Tibial artery (tissue), 4 donors: ENCODE data around the gene TEKT5.

Experiments
- DNase-seq, 2 donors: peaks; one replicate each; pipeline ENCODE4 v3.0.0-alpha.2; 2019
- H3K27ac ChIP-seq, 2 donors: fragments of 200-600 bp; sonication (generic) in 1 of 2; 1 replicate in 1 of 2; 2 replicates in 1 of 2; pipeline ENCODE4 v1.5.1; 2018 to 2019; ENCODE audit warnings: mild to moderate bottlenecking in 1 of 2
- H3K27me3 ChIP-seq, 2 donors: fragments of 200-600 bp; sonication (generic) in 1 of 2; one replicate each; pipeline versions ENCODE4 v1.5.1 to v1.6.0; 2016 to 2019
- H3K36me3 ChIP-seq, 3 donors: fragments of 200-600 bp; sonication (generic) in 2 of 3; one replicate each; pipeline ENCODE4 v1.5.1; 2016 to 2019; ENCODE audit warnings: mild to moderate bottlenecking in 2 of 3
- H3K4me1 ChIP-seq, 4 donors: fragments of 200-600 bp; sonication (generic) in 2 of 4; 1 replicate in 3 of 4; 2 replicates in 1 of 4; pipeline ENCODE4 v1.5.1; 2016 to 2019
- H3K4me3 ChIP-seq, 2 donors: fragments of 200-600 bp; sonication (generic) in 1 of 2; 1 replicate in 1 of 2; 2 replicates in 1 of 2; pipeline ENCODE4 v1.5.1; 2018 to 2019; ENCODE audit warnings: mild to moderate bottlenecking in 2 of 2
- H3K9me3 ChIP-seq, 3 donors: fragments of 200-600 bp; sonication (generic) in 1 of 3; one replicate each; pipeline ENCODE4 v1.5.1; 2016 to 2019
- intact Hi-C: fragments of 100-400 bp; cut with DNase I; formaldehyde crosslinking; loops from one replicate; pipeline ENCODE4 v1.15.0; 2023; ENCODE audit warnings: low total_unique reads
- TF ChIP-seq, protein P1 (sequence below), 2 experiments: fragments of 200-600 bp in 1 of 2; fragments of 450-650 bp in 1 of 2; IDR thresholded peaks; one replicate each; pipeline ENCODE4 v1.5.1; 2017 to 2019; ENCODE audit warnings: antibody characterized with exemption in 2 of 2, mild to moderate bottlenecking in 1 of 2, moderate library complexity in 1 of 2

TEKT5 gene

DNA sequence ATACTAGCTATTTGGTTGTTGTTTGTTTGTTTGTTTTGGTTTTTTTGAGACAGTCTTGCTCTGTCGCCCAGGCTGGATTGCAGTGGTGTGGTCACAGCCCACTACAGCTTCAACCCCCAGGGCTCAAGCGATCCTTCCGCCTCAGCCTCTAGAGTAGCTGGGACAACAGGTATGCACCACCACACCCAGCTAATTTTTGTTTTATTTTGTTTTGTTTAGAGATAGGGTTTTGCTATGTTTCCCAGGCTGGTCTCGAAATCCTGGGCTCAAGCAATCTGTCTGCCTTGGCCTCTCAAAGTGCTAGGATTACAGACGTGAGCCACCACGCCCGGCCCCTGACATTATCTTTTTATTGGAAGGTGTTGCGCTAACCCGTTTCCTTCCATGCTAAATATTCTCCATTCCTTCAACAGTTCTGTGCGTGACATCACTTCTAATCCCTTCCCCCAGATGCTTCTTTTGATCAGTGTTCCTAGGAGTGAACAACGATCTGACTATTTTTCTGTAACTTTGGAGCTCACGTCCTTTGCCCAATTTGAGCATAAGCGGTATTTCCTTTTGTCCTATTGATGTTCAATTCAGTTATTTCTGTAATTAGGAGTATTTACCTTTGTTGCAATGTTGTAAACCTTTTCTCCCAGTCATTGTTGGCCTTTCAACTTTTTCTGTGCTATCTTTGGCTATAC lies 84.1 kb downstream of the TEKT5 start:
- no peak for DNase-seq
- Histone ChIP-seq H3K4me1 (no peaks in the 10 kb centered on the region), H3K27me3 (no peaks in the 10 kb centered on the region), H3K4me3 (no peak overlapping the region), H3K36me3 (no peaks in the 10 kb centered on the region), H3K9me3 (no peaks in the 10 kb centered on the region), H3K27ac (no peak overlapping the region)
- intact Hi-C loops, result no loop called here
- TF ChIP-seq, protein P1, sequence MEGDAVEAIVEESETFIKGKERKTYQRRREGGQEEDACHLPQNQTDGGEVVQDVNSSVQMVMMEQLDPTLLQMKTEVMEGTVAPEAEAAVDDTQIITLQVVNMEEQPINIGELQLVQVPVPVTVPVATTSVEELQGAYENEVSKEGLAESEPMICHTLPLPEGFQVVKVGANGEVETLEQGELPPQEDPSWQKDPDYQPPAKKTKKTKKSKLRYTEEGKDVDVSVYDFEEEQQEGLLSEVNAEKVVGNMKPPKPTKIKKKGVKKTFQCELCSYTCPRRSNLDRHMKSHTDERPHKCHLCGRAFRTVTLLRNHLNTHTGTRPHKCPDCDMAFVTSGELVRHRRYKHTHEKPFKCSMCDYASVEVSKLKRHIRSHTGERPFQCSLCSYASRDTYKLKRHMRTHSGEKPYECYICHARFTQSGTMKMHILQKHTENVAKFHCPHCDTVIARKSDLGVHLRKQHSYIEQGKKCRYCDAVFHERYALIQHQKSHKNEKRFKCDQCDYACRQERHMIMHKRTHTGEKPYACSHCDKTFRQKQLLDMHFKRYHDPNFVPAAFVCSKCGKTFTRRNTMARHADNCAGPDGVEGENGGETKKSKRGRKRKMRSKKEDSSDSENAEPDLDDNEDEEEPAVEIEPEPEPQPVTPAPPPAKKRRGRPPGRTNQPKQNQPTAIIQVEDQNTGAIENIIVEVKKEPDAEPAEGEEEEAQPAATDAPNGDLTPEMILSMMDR (IDR thresholded peaks at IDR 0.05), result no peak

DNA sequence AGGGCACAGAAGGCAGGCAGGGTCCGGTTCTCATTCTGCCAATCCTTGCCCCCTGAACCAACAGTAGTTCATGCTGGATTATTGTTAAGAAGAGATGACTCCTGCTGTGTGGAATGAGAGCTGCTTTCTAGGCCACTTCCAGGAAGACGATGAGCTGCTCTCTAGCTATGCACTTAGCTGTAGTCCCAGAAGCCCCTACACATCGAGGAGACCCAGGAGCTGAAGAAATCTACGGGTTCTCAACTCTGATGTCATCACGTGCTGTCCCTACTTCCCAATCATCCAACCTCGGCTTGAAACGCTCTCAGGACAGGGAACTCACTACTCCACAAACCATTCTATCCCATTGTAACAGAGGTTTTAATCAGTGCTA lies 85.3 kb downstream of the TEKT5 start:
- Histone ChIP-seq H3K9me3 (no peaks in the 10 kb centered on the region), H3K4me3 (no peak overlapping the region), H3K4me1 (no peaks in the 10 kb centered on the region), H3K36me3 (no peaks in the 10 kb centered on the region), H3K27me3 (no peaks in the 10 kb centered on the region), H3K27ac (no peak overlapping the region)
- TF ChIP-seq, protein P1 (IDR thresholded peaks at IDR 0.05), result no peak
- intact Hi-C loops, result no loop called here
- no peak for DNase-seq

DNA sequence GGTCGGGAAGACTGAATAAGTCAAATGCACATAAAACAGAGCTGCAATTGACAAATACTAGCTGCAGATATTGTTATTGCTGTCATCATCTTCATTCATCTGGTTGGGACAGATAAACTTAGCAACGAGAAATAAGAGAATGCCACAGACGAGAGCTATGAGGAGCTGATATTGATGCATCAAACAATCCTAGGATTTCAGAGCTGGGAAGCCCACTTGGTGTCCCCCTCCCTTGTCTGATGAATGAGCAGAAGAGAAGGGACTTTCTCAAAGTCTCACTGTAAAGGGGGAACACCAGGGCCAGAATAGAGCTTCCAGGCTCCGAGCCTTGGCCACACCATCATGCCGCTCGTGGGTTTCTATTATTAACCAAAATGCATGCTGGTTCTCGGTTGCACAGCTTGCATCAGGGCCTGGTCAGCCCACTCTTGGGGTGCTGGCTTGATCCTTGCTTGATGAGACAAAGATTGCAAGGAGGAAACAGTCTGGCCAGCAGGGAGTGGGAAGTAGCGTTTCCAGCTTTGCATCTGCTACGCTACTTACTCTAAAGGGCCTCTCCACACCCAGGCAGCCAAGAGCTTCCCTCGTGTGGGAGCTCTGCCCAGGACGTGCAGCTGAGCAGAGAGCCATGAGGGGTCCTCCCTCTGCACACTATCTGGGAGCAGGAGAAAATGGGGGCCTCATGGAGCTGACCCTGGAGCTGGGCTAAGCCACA lies 85.9 kb downstream of the TEKT5 start:
- Histone ChIP-seq H3K27me3 (no peaks in the 10 kb centered on the region), H3K36me3 (no peaks in the 10 kb centered on the region), H3K4me1 (no peaks in the 10 kb centered on the region), H3K9me3 (no peaks in the 10 kb centered on the region), H3K4me3 (no peak overlapping the region), H3K27ac (no peak overlapping the region)
- DNase-seq, result no peak
- TF ChIP-seq, protein P1 (IDR thresholded peaks at IDR 0.05), result no peak
- intact Hi-C loops, result no loop called here

- H3K4me1 ChIP-seq, result no peaks in the 10 kb centered on the region
- no peaks in the 10 kb centered on the region for H3K9me3 ChIP-seq
- intact Hi-C loops, result no loop called here
- H3K36me3 ChIP-seq, result no peaks in the 10 kb centered on the region
- H3K27ac ChIP-seq, result no peak overlapping the region
- H3K27me3 ChIP-seq, result no peaks in the 10 kb centered on the region
- no peak for DNase-seq
- TF ChIP-seq, protein P1 (IDR thresholded peaks at IDR 0.05), result no peak
- no peak overlapping the region for H3K4me3 ChIP-seq
These were observed 87.6 kb downstream of the TEKT5 start for GRCh38 chr16:10607157-10607556.

GRCh38 chr16:10606607-10607006 lies 88.1 kb downstream of the TEKT5 start:
- H3K9me3 ChIP-seq, result no peaks in the 10 kb centered on the region
- H3K4me3 ChIP-seq, result no peak overlapping the region
- peaks cover 0 to 2% (median 0%) of the 10 kb centered on the region in 4 donors for H3K4me1 ChIP-seq
- no peaks in the 10 kb centered on the region for H3K36me3 ChIP-seq
- H3K27ac ChIP-seq, result no peak overlapping the region
- DNase-seq, result no peak
- intact Hi-C loops, result no loop called here
- no peaks in the 10 kb centered on the region for H3K27me3 ChIP-seq
- TF ChIP-seq, protein P1 (IDR thresholded peaks at IDR 0.05), result no peak
